ENCODE data around the gene ZNF263.
"Not testable (repeated sequence)": the region's sequence is repeated elsewhere in the genome, so short reads cannot be mapped to it uniquely, and the experiment has no call there.

The ZNF263 gene

GRCh38 chr16:3256146-3256865 is 27.0 kb upstream of the ZNF263 start, which contains the start of gene MEFV:
Gene MEFV, minus strand, starts transcription at chr16:3256633. Its CDS starts 46 bp downstream, at chr16:3256587.
- Mint-ChIP-seq H3K4me3 (no peak within 1 kb of the TSS), H3K36me3 (ENCODE audit: low read depth) (peaks cover under 1% of the 10 kb centered on the region), H3K9me3 (peaks cover 3% of the 10 kb centered on the region), H3K4me1 (ENCODE audit: low read depth) (peaks cover 2% of the 10 kb centered on the region), H3K27me3 (ENCODE audit: low read depth) (no peaks in the 10 kb centered on the region), H3K27ac (no peak within 1 kb of the TSS)

GRCh38 chr16:3256866-3257465 is 26.3 kb upstream of the ZNF263 start:
- Mint-ChIP-seq H3K36me3 (ENCODE audit: low read depth) (peaks cover 1% of the 10 kb centered on the region), H3K27ac (no peak overlapping the region), H3K4me1 (ENCODE audit: low read depth) (peaks cover 2% of the 10 kb centered on the region), H3K9me3 (peaks cover 3% of the 10 kb centered on the region), H3K4me3 (no peak overlapping the region), H3K27me3 (ENCODE audit: low read depth) (no peaks in the 10 kb centered on the region)

- H3K27ac Mint-ChIP-seq, result no peak overlapping the region
- peaks cover 19% of the 10 kb centered on the region for H3K4me1 Mint-ChIP-seq (ENCODE audit: low read depth)
- H3K4me3 Mint-ChIP-seq, result no peak overlapping the region
Measured at GRCh38 chr16:3259836-3260235, 23.5 kb upstream of the ZNF263 start.

GRCh38 chr16:3262517-3262916 is 20.8 kb upstream of the ZNF263 start:
- Mint-ChIP-seq H3K27ac (peak overlapping the region; percentile 77), H3K4me3 (peak overlapping the region; percentile 86), H3K27me3 (ENCODE audit: low read depth) (no peaks in the 10 kb centered on the region), H3K9me3 (peaks cover 22% of the 10 kb centered on the region), H3K4me1 (ENCODE audit: low read depth) (peaks cover 17% of the 10 kb centered on the region), H3K36me3 (ENCODE audit: low read depth) (peaks cover 17% of the 10 kb centered on the region)

More at GRCh38 chr16:3259836-3260235, 23.5 kb upstream of the ZNF263 start:
- H3K27me3 Mint-ChIP-seq (ENCODE audit: low read depth), result no peaks in the 10 kb centered on the region
- peaks cover 21% of the 10 kb centered on the region for H3K9me3 Mint-ChIP-seq
- H3K36me3 Mint-ChIP-seq (ENCODE audit: low read depth), result peaks cover 4% of the 10 kb centered on the region

- Mint-ChIP-seq H3K36me3 (ENCODE audit: low read depth) (peaks cover 29% of the 10 kb centered on the region), H3K4me1 (ENCODE audit: low read depth) (peaks cover 17% of the 10 kb centered on the region), H3K27me3 (ENCODE audit: low read depth) (no peaks in the 10 kb centered on the region), H3K4me3 (peak overlapping the region; percentile 86), H3K27ac (peak overlapping the region; percentile 93), H3K9me3 (peaks cover 30% of the 10 kb centered on the region)
Measured at GRCh38 chr16:3264137-3265036, 18.9 kb upstream of the ZNF263 start.

GRCh38 chr16:3266873-3267537 is 16.3 kb upstream of the ZNF263 start:
- peaks cover 28% of the 10 kb centered on the region for H3K36me3 Mint-ChIP-seq (ENCODE audit: low read depth)
- H3K27me3 Mint-ChIP-seq (ENCODE audit: low read depth), result no peaks in the 10 kb centered on the region
- H3K27ac Mint-ChIP-seq, result no peak overlapping the region
- peaks cover 17% of the 10 kb centered on the region for H3K4me1 Mint-ChIP-seq (ENCODE audit: low read depth)
- peaks cover 35% of the 10 kb centered on the region for H3K9me3 Mint-ChIP-seq
- H3K4me3 Mint-ChIP-seq, result no peak overlapping the region

GRCh38 chr16:3268294-3268693 is 15.0 kb upstream of the ZNF263 start:
- peaks cover 8% of the 10 kb centered on the region for H3K4me1 Mint-ChIP-seq (ENCODE audit: low read depth)
- H3K27me3 Mint-ChIP-seq (ENCODE audit: low read depth), result no peaks in the 10 kb centered on the region
- H3K9me3 Mint-ChIP-seq, result peaks cover 27% of the 10 kb centered on the region
- no peak overlapping the region for H3K27ac Mint-ChIP-seq
- no peak overlapping the region for H3K4me3 Mint-ChIP-seq
- peaks cover 25% of the 10 kb centered on the region for H3K36me3 Mint-ChIP-seq (ENCODE audit: low read depth)

- H3K27ac Mint-ChIP-seq; H3K27me3 Mint-ChIP-seq (ENCODE audit: low read depth); H3K4me3 Mint-ChIP-seq: not testable (repeated sequence)
Measured at GRCh38 chr16:3270718-3271117, 12.6 kb upstream of the ZNF263 start.

GRCh38 chr16:3271281-3271680 is 12.0 kb upstream of the ZNF263 start:
- Mint-ChIP-seq H3K36me3 (ENCODE audit: low read depth) (peaks cover 22% of the 10 kb centered on the region), H3K9me3 (peaks cover 35% of the 10 kb centered on the region)
- H3K4me3 Mint-ChIP-seq; H3K27ac Mint-ChIP-seq; H3K27me3 Mint-ChIP-seq (ENCODE audit: low read depth); H3K4me1 Mint-ChIP-seq (ENCODE audit: low read depth): not testable (repeated sequence)

More at GRCh38 chr16:3270718-3271117, 12.6 kb upstream of the ZNF263 start:
- not testable (repeated sequence) for H3K4me1 Mint-ChIP-seq (ENCODE audit: low read depth)
- peaks cover 23% of the 10 kb centered on the region for H3K36me3 Mint-ChIP-seq (ENCODE audit: low read depth)
- H3K9me3 Mint-ChIP-seq, result peaks cover 33% of the 10 kb centered on the region

- H3K4me1 Mint-ChIP-seq (ENCODE audit: low read depth), result no peaks in the 10 kb centered on the region
- no peak overlapping the region for H3K4me3 Mint-ChIP-seq
- H3K27ac Mint-ChIP-seq, result no peak overlapping the region
- peaks cover 34% of the 10 kb centered on the region for H3K9me3 Mint-ChIP-seq
- H3K36me3 Mint-ChIP-seq (ENCODE audit: low read depth), result no peaks in the 10 kb centered on the region
- H3K27me3 Mint-ChIP-seq (ENCODE audit: low read depth), result peaks cover 17% of the 10 kb centered on the region
Measured at GRCh38 chr16:3274490-3274889, 8.8 kb upstream of the ZNF263 start.

- Mint-ChIP-seq H3K4me1 (ENCODE audit: low read depth) (no peaks in the 10 kb centered on the region), H3K9me3 (peaks cover 32% of the 10 kb centered on the region), H3K27me3 (ENCODE audit: low read depth) (peaks cover 17% of the 10 kb centered on the region), H3K27ac (no peak overlapping the region), H3K4me3 (no peak overlapping the region), H3K36me3 (ENCODE audit: low read depth) (no peaks in the 10 kb centered on the region)
Measured at GRCh38 chr16:3274947-3275346, 8.3 kb upstream of the ZNF263 start.

GRCh38 chr16:3276679-3277078 is 6.6 kb upstream of the ZNF263 start:
- Mint-ChIP-seq H3K9me3 (peaks cover 35% of the 10 kb centered on the region), H3K27me3 (ENCODE audit: low read depth) (peaks cover 17% of the 10 kb centered on the region), H3K27ac (no peak overlapping the region), H3K4me1 (ENCODE audit: low read depth) (no peaks in the 10 kb centered on the region), H3K36me3 (ENCODE audit: low read depth) (no peaks in the 10 kb centered on the region), H3K4me3 (no peak overlapping the region)

GRCh38 chr16:3281222-3281820 is 2.0 kb upstream of the ZNF263 start:
- Mint-ChIP-seq H3K4me3 (peak overlapping the region; percentile 17), H3K27me3 (ENCODE audit: low read depth) (peaks cover 17% of the 10 kb centered on the region), H3K4me1 (ENCODE audit: low read depth) (peaks cover 17% of the 10 kb centered on the region), H3K9me3 (peaks cover 32% of the 10 kb centered on the region), H3K36me3 (ENCODE audit: low read depth) (peaks cover 28% of the 10 kb centered on the region), H3K27ac (no peak overlapping the region)

All from T-helper 1 cell treated with Interleukin-12 subunit alpha and Interleukin-12 subunit beta and Interleukin-4 antibody, amounts not matched to agents 30 μg/mL and 1 μg/mL, for 36 hours (primary cell).